HepG2 (cell line): Measurements from ENCODE around the gene SNX15. TPM values are rescaled to one million over a fixed set of nuclear protein-coding genes. Genes with fewer than 3 reads are reported as not detected.

Experiments used
- ATAC-seq: fragments of 200-7000 bp; cut with Tn5 transposase; 3 replicates; pipeline ENCODE4 v1.9.1; 2020; ENCODE audit warnings: mild to moderate bottlenecking, moderate library complexity
- BruUV-seq: library from RNA; stranded (reverse); fragments of 400-500 nt; replicated peaks from 2 replicates; lab custom pipeline; 2021; lab: Mats Ljungman, UMichigan
- CTCF ChIA-PET: fragments of 300-600 bp; formaldehyde crosslinking; extraction: SDS; loops from one replicate; lab custom pipeline; 2021; ENCODE audit warnings: low total read pairs, inconsistent platforms, low intra/inter-chr PET ratio; lab: Yijun Ruan, JAX
- POLR2A ChIA-PET: fragments of 350-600 bp; sonication (Branson Sonifier 250); formaldehyde crosslinking; loops from one replicate; lab custom pipeline; 2020; ENCODE audit warnings: antibody characterized with exemption, inconsistent platforms; lab: Yijun Ruan, JAX
- DNase-seq: peaks from one replicate; pipeline ENCODE4 v3.0.0-alpha.2; 2015; ENCODE audit warnings: low spot score
- FAIRE-seq: peaks from 3 replicates; lab custom pipeline; 2011; peaks lifted over from hg19 to GRCh38; lab: Jason Lieb, UNC
- H2AFZ ChIP-seq: one replicate; pipeline ENCODE4 v1.6.1; 2011; ENCODE audit warnings: low read length, inconsistent platforms
- H3K27ac ChIP-seq: fragments of 300-600 bp; 3 replicates; pipeline ENCODE4 v1.8.0; 2011; ENCODE audit warnings: mixed run types, mild to moderate bottlenecking, mixed read lengths, low read length, inconsistent platforms; ENCODE audit not compliant: insufficient read depth; ENCODE audit errors: extremely low read length
- H3K27me3 ChIP-seq, 2 experiments: fragments of 200-600 bp in 1 of 2; 2 replicates in 1 of 2; 3 replicates in 1 of 2; pipeline versions ENCODE4 v1.6.0 to v1.8.0; 2011; ENCODE audit warnings: low read length in 2 of 2, mild to moderate bottlenecking in 2 of 2, moderate library complexity in 2 of 2, inconsistent platforms in 1 of 2; ENCODE audit not compliant: insufficient read depth in 2 of 2, control insufficient read depth in 1 of 2
- H3K36me3 ChIP-seq, 2 experiments: fragments of 200-600 bp in 1 of 2; replicated peaks in 1 of 2; 2 replicates in 1 of 2; 3 replicates in 1 of 2; pipeline versions ENCODE4 v1.5.1 to v1.8.0; 2011; ENCODE audit warnings: low read length in 2 of 2, inconsistent platforms in 1 of 2; ENCODE audit not compliant: insufficient read depth in 2 of 2, control insufficient read depth in 1 of 2
- H3K4me1 ChIP-seq: 2 replicates; pipeline ENCODE4 v1.5.1; 2012; ENCODE audit warnings: low read length, inconsistent platforms; ENCODE audit not compliant: insufficient read depth
- H3K4me2 ChIP-seq: 2 replicates; pipeline ENCODE4 v1.6.0; 2011; ENCODE audit warnings: low read depth, low read length, inconsistent platforms
- H3K4me3 ChIP-seq, 3 experiments: fragments of 200-600 bp in 1 of 3; sonication (generic), shearing (Covaris generic) in 1 of 3; replicated peaks in 1 of 3; 2 replicates each; pipeline ENCODE4 v1.5.1; 2011 to 2016; ENCODE audit warnings: low read length in 3 of 3, inconsistent platforms in 2 of 3, low read depth in 2 of 3, mild to moderate bottlenecking in 2 of 3, control low read depth in 1 of 3, mixed read lengths in 1 of 3; ENCODE audit not compliant: insufficient read depth in 1 of 3
- H3K79me2 ChIP-seq: one replicate; pipeline ENCODE4 v1.6.1; 2011; ENCODE audit warnings: low read length, inconsistent platforms; ENCODE audit not compliant: insufficient read depth
- H3K9ac ChIP-seq: 2 replicates; pipeline ENCODE4 v1.6.0; 2011; ENCODE audit warnings: mild to moderate bottlenecking, low read depth, low read length, inconsistent platforms; ENCODE audit not compliant: insufficient read depth
- H3K9me3 ChIP-seq: 2 replicates; pipeline ENCODE4 v1.5.1; 2012; ENCODE audit warnings: mild to moderate bottlenecking, low read length
- H4K20me1 ChIP-seq: 2 replicates; pipeline ENCODE4 v1.6.0; 2011; ENCODE audit warnings: inconsistent platforms, mild to moderate bottlenecking, low read length, moderate library complexity; ENCODE audit not compliant: insufficient read depth
- ATM ChIP-seq: fragments of 450-650 bp; IDR thresholded peaks from 2 replicates; pipeline ENCODE4 v1.7.1; 2017; ENCODE audit warnings: mild to moderate bottlenecking, borderline replicate concordance
- HNRNPK ChIP-seq: fragments of 200-400 bp; formaldehyde crosslinking; IDR thresholded peaks from 2 replicates; pipeline ENCODE4 v1.6.1; 2018; ENCODE audit warnings: low read length, low read depth, moderate library complexity, mild to moderate bottlenecking; ENCODE audit not compliant: poor library complexity, severe bottlenecking
- KDM5B ChIP-seq: sonication (generic); formaldehyde crosslinking; IDR thresholded peaks from 2 replicates; pipeline ENCODE4 v1.4.0; 2020; ENCODE audit warnings: missing genetic modification reagents, mild to moderate bottlenecking, borderline replicate concordance
- NCOA5 ChIP-seq: sonication (generic); formaldehyde crosslinking; IDR thresholded peaks from 2 replicates; pipeline ENCODE4 v1.4.0; 2020; ENCODE audit warnings: missing genetic modification reagents
- NONO ChIP-seq, 2 experiments: fragments of 450-650 bp in 1 of 2; sonication (generic) in 1 of 2; formaldehyde crosslinking in 1 of 2; IDR thresholded peaks in 1 of 2; conservative IDR thresholded peaks in 1 of 2; 2 replicates each; pipeline versions ENCODE4 v1.6.1 to v1.8.0; 2017 to 2022; ENCODE audit warnings: mild to moderate bottlenecking in 1 of 2, missing genetic modification reagents in 1 of 2, moderate library complexity in 1 of 2
- PLRG1 ChIP-seq: fragments of 450-650 bp; conservative IDR thresholded peaks from 2 replicates; pipeline ENCODE4 v1.6.1; 2016
- SAFB2 ChIP-seq: sonication (generic); formaldehyde crosslinking; IDR thresholded peaks from 2 replicates; pipeline ENCODE4 v1.5.1; 2020; ENCODE audit warnings: missing genetic modification reagents, low read depth, mild to moderate bottlenecking, borderline replicate concordance
- SOX13 ChIP-seq, 3 experiments: fragments of 450-650 bp in 1 of 3; sonication (generic) in 1 of 3; formaldehyde crosslinking in 1 of 3; IDR thresholded peaks in 2 of 3; conservative IDR thresholded peaks in 1 of 3; 2 replicates each; pipeline versions ENCODE4 v1.5.0 to v1.6.1; 2016 to 2020; ENCODE audit warnings: antibody characterized with exemption in 1 of 3, mild to moderate bottlenecking in 1 of 3, missing compliant biosample characterization in 1 of 3, missing genetic modification reagents in 1 of 3, moderate library complexity in 1 of 3
- TRIM24 ChIP-seq: sonication (generic); formaldehyde crosslinking; IDR thresholded peaks from 2 replicates; pipeline ENCODE4 v1.8.0; 2022; ENCODE audit warnings: mild to moderate bottlenecking, missing genetic modification reagents
- ZNF160 ChIP-seq: sonication (generic); formaldehyde crosslinking; IDR thresholded peaks from 2 replicates; pipeline ENCODE4 v1.8.0; 2022; ENCODE audit warnings: mild to moderate bottlenecking, inconsistent platforms, missing genetic modification reagents
- ZNF3 ChIP-seq: IDR thresholded peaks from 2 replicates; pipeline ENCODE4 v1.7.0; 2017; ENCODE audit warnings: inconsistent platforms
- ZNF329 ChIP-seq: sonication (generic); formaldehyde crosslinking; IDR thresholded peaks from 2 replicates; pipeline ENCODE4 v1.9.0; 2021; ENCODE audit warnings: low read depth, mild to moderate bottlenecking, missing genetic modification reagents
- ZNF335 ChIP-seq: sonication (generic); formaldehyde crosslinking; IDR thresholded peaks from 2 replicates; pipeline ENCODE4 v1.4.0; 2020; ENCODE audit warnings: missing genetic modification reagents
- ZNF672 ChIP-seq: sonication (generic); formaldehyde crosslinking; IDR thresholded peaks from 2 replicates; pipeline ENCODE4 v1.8.1; 2022; ENCODE audit warnings: missing genetic modification reagents
- ZNF7 ChIP-seq: IDR thresholded peaks from 2 replicates; pipeline ENCODE4 v1.6.1; 2016; ENCODE audit warnings: missing biosample characterization, missing genetic modification reagents
- ZNF784 ChIP-seq: sonication (generic); formaldehyde crosslinking; IDR thresholded peaks from 2 replicates; pipeline ENCODE4 v1.5.1; 2020; ENCODE audit warnings: missing genetic modification reagents, mild to moderate bottlenecking, borderline replicate concordance
- WGBS: methylation state at CpG from one replicate; pipeline ENCODE4 v1.1.6; 2017; ENCODE audit warnings: low lambda C conversion rate; 5-methylcytosine and 5-hydroxymethylcytosine counted together
- in situ Hi-C: cut with HindIII; loops from 2 replicates; pipeline ENCODE4 v1.10.0; 2017; ENCODE audit warnings: low pct_unique_long_range_greater_than_20kb; ENCODE audit not compliant: extremely low pct_ligation_motif_present
- intact Hi-C: fragments of 100-400 bp; cut with micrococcal nuclease; formaldehyde crosslinking; loops from one replicate; pipeline ENCODE4 v1.10.0; 2022; ENCODE audit not compliant: unreplicated experiment
- polyA plus RNA-seq, 8 experiments: library from polyadenylated mRNA; depleted of rRNA in 3 of 8; stranded (reverse) in 7 of 8; unstranded in 1 of 8; fragments of >200 nt; fragmentation: Illumina TruSeq in 4 of 8; extraction: Trizol in 4 of 8; gene quantifications; 2 replicates each; pipeline versions ENCODE4 v1.2.1 to v1.2.3, GENCODE V29; 2011 to 2016; ENCODE audit warnings: low read depth in 4 of 8, missing spikeins in 1 of 8, mixed read lengths in 1 of 8; ENCODE audit not compliant: insufficient read depth in 1 of 8
- total RNA-seq, 5 experiments: library from RNA; depleted of rRNA; stranded (reverse); fragments of >200 nt; fragmentation: Illumina TruSeq; extraction: Trizol; gene quantifications; 2 replicates each; pipeline ENCODE4 v1.2.3, GENCODE V29; 2016; ENCODE audit warnings: low read depth in 1 of 5

The SNX15 gene
- total and polyA plus RNA-seq, 2 of the 13 experiments (the other 11 are each of a cell fraction or from before 2014, with no cell fraction given) = 19.1 to 22.6 TPM

DNA sequence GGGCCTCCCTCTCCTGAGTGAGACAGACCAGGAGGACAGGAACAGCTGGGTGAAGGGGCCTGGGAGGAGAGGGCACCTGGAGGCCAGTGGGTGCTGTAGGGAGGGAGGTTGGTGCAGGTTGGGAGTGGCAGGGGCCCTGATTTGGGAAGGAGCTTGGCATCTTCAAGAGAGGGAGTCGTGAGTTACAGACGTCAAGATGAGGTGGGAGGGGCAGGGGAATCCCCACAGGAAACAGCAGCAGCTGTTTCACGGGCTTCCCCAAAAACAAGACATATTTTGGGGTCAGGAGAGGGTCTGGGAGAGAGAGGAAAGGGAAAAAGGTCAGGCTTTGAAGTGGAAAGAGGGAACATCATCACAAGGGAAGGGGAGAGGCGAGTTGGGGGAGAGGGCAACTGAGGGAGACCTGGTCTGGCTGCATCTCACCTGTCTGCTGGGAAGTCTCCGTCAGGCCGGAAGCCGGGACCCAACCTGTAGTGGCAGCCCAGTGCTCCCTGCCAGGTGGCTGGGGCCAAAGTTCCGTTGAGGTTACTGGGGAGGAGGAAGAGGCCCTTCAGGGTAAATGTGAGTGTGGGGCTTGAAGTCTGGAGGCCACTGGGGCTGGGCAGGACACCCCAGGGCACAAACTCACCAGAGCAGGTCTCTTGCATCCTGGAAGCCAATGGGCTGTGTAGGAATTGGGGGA lies 26.7 kb downstream of the SNX15 start (continued):
- TF ChIP-seq ZNF329 (CRISPR knock-in tag) (no peak), NONO (IDR thresholded peaks at IDR 0.05) (no peak), NONO (CRISPR knock-in tag; conservative IDR thresholded peaks at IDR 0.05) (no peak), TRIM24 (CRISPR knock-in tag) (no peak), ZNF3 (CRISPR knock-in tag) (no peak), ZNF784 (CRISPR knock-in tag) (no peak), ZNF160 (no peak), ZNF7 (no peak), PLRG1 (no peak), NCOA5 (CRISPR knock-in tag) (no peak)

DNA sequence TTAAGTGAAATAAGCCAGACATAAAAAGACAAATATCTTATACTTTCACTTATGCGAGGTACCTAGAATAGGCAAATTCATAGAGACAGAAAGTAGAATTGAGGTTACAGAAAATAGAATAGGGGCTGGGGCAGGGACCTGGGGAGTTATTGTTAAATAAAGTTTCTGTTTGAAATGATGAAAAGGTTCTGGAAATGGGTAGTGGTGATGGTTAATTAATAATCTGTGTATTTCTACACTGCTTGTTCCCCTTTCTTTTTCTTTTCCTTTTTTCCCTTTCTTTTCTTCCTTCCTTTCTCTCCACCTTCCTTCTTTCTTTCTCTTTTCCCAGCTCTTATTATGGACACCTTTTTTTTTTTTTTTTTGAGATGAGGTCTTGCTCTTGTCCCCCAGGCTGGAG lies 28.3 kb downstream of the SNX15 start:
- ChIA-PET CTCF (no interaction called here), POLR2A (interaction anchor here (4.1 kb wide), 1 partner anchor 14 kb away, joined by 39 read pairs; the partner anchor contains the start of gene SAC3D1)
- Histone ChIP-seq H3K27me3 (no peaks in the 10 kb centered on the region), H3K79me2 (no peaks in the 10 kb centered on the region), H3K36me3 (no peaks in the 10 kb centered on the region), H3K4me3 (no peak overlapping the region), H3K4me2 (no peak overlapping the region), H4K20me1 (no peaks in the 10 kb centered on the region), H3K4me1 (peaks cover 51% of the 10 kb centered on the region), H3K9me3 (no peaks in the 10 kb centered on the region), H2AFZ (no peak overlapping the region), H3K27ac (no peak overlapping the region), H3K9ac (no peak overlapping the region)
- no TSS peak for BruUV-seq
- intact Hi-C loops (no loop called here), in situ Hi-C loops (no loop called here)
- FAIRE-seq (no peak), ATAC-seq (no peak), DNase-seq (no peak)
- peak; percentile 25 for TF ChIP-seq HNRNPK
- no peak for TF ChIP-seq SAFB2 (CRISPR knock-in tag)
- no peak for TF ChIP-seq KDM5B (CRISPR knock-in tag)
- TF ChIP-seq ATM = no peak
- TF ChIP-seq SOX13 (IDR thresholded peaks at IDR 0.05) = no peak
- no peak for TF ChIP-seq SOX13 (CRISPR knock-in tag; conservative IDR thresholded peaks at IDR 0.05 in 1 of 2, IDR thresholded peaks at IDR 0.05 in 1 of 2)
- TF ChIP-seq ZNF672 (CRISPR knock-in tag) = no peak
- TF ChIP-seq ZNF335 = no peak
- WGBS = 95% methylated on average over 1 of the region's 1 CpG
